Measurements from ENCODE around the gene MYO1G.

The MYO1G gene

GRCh38 chr7:44974549-44974948 lies 4.3 kb downstream of the MYO1G start:
- H3K27me3 ChIP-seq (ENCODE audit: control insufficient read depth, insufficient read depth, low read length) = no peaks in the 10 kb centered on the region
- H3K9ac ChIP-seq (ENCODE audit: low read length) = no peak overlapping the region
- H3K27ac ChIP-seq (ENCODE audit: low read depth, low read length) = no peak overlapping the region
- no peak overlapping the region for H3K4me3 ChIP-seq (ENCODE audit: low read length)
- H3K36me3 ChIP-seq (ENCODE audit: control insufficient read depth, insufficient read depth, low read length) = no peaks in the 10 kb centered on the region
- no peaks in the 10 kb centered on the region for H3K4me1 ChIP-seq (ENCODE audit: control insufficient read depth, insufficient read depth, low read length)

- H3K27ac ChIP-seq (ENCODE audit: low read depth, low read length) = no peak overlapping the region
- H3K36me3 ChIP-seq (ENCODE audit: control insufficient read depth, insufficient read depth, low read length) = no peaks in the 10 kb centered on the region
- no peak overlapping the region for H3K9ac ChIP-seq (ENCODE audit: low read length)
- no peaks in the 10 kb centered on the region for H3K27me3 ChIP-seq (ENCODE audit: control insufficient read depth, insufficient read depth, low read length)
- H3K4me1 ChIP-seq (ENCODE audit: control insufficient read depth, insufficient read depth, low read length) = no peaks in the 10 kb centered on the region
- no peak overlapping the region for H3K4me3 ChIP-seq (ENCODE audit: low read length)
Observed at GRCh38 chr7:44973610-44974401, 5.0 kb downstream of the MYO1G start.

DNA sequence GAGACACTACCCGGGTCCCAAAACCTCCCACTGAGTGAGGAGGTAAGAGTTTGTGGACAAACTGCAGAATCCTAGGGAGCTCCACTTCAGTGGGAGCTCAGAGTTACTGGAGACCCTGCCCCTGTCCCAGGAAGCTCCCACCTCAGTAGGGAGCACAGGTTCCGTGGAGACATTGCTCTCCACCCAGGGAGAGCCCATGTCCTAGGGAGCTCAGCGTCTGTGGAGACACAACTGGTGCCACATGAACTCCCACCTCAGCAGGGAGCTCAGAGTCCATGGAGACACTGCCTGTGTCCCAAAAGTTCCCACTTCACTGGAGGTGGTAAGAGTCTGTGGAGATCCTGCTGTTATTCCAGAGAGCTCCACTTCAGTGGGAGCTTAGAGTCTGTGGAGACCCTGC lies 6.3 kb downstream of the MYO1G start:
- Histone ChIP-seq H3K4me3 (ENCODE audit: low read length) (no peak overlapping the region), H3K4me1 (ENCODE audit: control insufficient read depth, insufficient read depth, low read length) (no peaks in the 10 kb centered on the region), H3K36me3 (ENCODE audit: control insufficient read depth, insufficient read depth, low read length) (no peaks in the 10 kb centered on the region), H3K27ac (ENCODE audit: low read depth, low read length) (no peak overlapping the region), H3K27me3 (ENCODE audit: control insufficient read depth, insufficient read depth, low read length) (no peaks in the 10 kb centered on the region), H3K9ac (ENCODE audit: low read length) (no peak overlapping the region)

DNA sequence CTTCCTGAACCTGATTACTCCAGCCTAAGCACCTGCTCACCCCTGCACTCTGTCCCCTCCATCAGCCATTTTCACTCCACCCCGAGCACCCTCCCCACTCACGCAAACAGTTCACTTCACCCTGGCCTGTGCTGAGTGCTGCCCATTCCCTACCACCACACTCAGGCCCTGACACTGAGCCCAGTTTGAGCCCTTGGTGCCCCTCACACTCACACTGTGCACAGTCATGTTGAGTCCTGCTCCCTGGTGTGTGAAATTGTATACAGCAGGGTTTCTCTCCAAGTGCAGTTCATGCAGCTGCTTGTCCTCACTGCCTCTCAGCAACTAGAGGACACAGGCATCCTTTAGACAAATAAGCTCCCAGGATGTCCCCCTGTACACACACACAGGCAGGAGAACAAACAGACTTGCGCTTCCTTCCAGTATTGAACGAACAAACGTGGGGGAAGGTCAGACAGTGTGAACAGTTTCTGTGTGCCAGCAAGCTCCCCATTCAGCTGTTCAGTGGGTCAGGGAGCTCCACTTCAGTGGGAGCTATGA lies 6.8 kb downstream of the MYO1G start:
- Histone ChIP-seq H3K4me3 (ENCODE audit: low read length) (no peak overlapping the region), H3K36me3 (ENCODE audit: control insufficient read depth, insufficient read depth, low read length) (no peaks in the 10 kb centered on the region), H3K4me1 (ENCODE audit: control insufficient read depth, insufficient read depth, low read length) (no peaks in the 10 kb centered on the region), H3K27ac (ENCODE audit: low read depth, low read length) (no peak overlapping the region), H3K9ac (ENCODE audit: low read length) (no peak overlapping the region), H3K27me3 (ENCODE audit: control insufficient read depth, insufficient read depth, low read length) (no peaks in the 10 kb centered on the region)

- H3K9ac ChIP-seq (ENCODE audit: low read length) = no peak overlapping the region
- no peaks in the 10 kb centered on the region for H3K36me3 ChIP-seq (ENCODE audit: control insufficient read depth, insufficient read depth, low read length)
- H3K27me3 ChIP-seq (ENCODE audit: control insufficient read depth, insufficient read depth, low read length) = peaks cover 2% of the 10 kb centered on the region
- H3K27ac ChIP-seq (ENCODE audit: low read depth, low read length) = no peak overlapping the region
- no peak overlapping the region for H3K4me3 ChIP-seq (ENCODE audit: low read length)
- H3K4me1 ChIP-seq (ENCODE audit: control insufficient read depth, insufficient read depth, low read length) = no peaks in the 10 kb centered on the region
Observed at GRCh38 chr7:44971188-44971901, 7.5 kb downstream of the MYO1G start.

DNA sequence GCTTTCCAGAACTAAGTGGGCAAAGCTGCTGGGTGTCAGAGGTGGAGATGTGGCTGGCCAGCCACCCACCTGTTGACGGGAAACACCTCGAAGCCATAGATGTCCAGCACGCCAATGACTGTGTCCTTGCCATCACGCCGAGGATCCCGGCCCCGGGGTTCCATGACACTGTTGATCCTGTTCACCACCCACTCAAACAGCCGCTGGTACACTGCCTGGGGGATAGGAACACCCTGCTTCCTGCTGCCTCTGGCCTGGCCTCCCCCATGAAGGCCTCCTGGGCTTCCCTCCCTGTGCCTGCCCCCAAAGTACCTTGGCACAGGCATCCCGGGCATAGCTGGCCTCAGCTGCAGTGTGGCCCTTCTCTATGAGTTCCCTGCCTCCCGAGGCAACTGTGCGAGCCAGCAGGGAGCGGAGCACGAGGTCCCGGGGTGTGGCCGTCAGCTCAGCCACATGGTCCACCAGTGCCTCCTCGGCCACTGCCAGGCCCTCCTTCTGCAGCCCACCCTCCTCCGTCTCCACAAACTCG lies 8.2 kb downstream of the MYO1G start:
- H3K27ac ChIP-seq (ENCODE audit: low read depth, low read length) = no peak overlapping the region
- no peaks in the 10 kb centered on the region for H3K36me3 ChIP-seq (ENCODE audit: control insufficient read depth, insufficient read depth, low read length)
- no peak overlapping the region for H3K9ac ChIP-seq (ENCODE audit: low read length)
- H3K4me1 ChIP-seq (ENCODE audit: control insufficient read depth, insufficient read depth, low read length) = no peaks in the 10 kb centered on the region
- H3K4me3 ChIP-seq (ENCODE audit: low read length) = no peak overlapping the region
- peaks cover 2% of the 10 kb centered on the region for H3K27me3 ChIP-seq (ENCODE audit: control insufficient read depth, insufficient read depth, low read length)

GRCh38 chr7:44969701-44970522 lies 8.9 kb downstream of the MYO1G start:
- Histone ChIP-seq H3K9ac (ENCODE audit: low read length) (no peak overlapping the region), H3K4me1 (ENCODE audit: control insufficient read depth, insufficient read depth, low read length) (no peaks in the 10 kb centered on the region), H3K27me3 (ENCODE audit: control insufficient read depth, insufficient read depth, low read length) (peaks cover 2% of the 10 kb centered on the region), H3K36me3 (ENCODE audit: control insufficient read depth, insufficient read depth, low read length) (no peaks in the 10 kb centered on the region), H3K27ac (ENCODE audit: low read depth, low read length) (no peak overlapping the region), H3K4me3 (ENCODE audit: low read length) (no peak overlapping the region)

GRCh38 chr7:44969049-44969700 lies 9.6 kb downstream of the MYO1G start:
- no peaks in the 10 kb centered on the region for H3K36me3 ChIP-seq (ENCODE audit: control insufficient read depth, insufficient read depth, low read length)
- H3K4me1 ChIP-seq (ENCODE audit: control insufficient read depth, insufficient read depth, low read length) = no peaks in the 10 kb centered on the region
- no peak overlapping the region for H3K9ac ChIP-seq (ENCODE audit: low read length)
- no peak overlapping the region for H3K27ac ChIP-seq (ENCODE audit: low read depth, low read length)
- peaks cover 2% of the 10 kb centered on the region for H3K27me3 ChIP-seq (ENCODE audit: control insufficient read depth, insufficient read depth, low read length)
- no peak overlapping the region for H3K4me3 ChIP-seq (ENCODE audit: low read length)

DNA sequence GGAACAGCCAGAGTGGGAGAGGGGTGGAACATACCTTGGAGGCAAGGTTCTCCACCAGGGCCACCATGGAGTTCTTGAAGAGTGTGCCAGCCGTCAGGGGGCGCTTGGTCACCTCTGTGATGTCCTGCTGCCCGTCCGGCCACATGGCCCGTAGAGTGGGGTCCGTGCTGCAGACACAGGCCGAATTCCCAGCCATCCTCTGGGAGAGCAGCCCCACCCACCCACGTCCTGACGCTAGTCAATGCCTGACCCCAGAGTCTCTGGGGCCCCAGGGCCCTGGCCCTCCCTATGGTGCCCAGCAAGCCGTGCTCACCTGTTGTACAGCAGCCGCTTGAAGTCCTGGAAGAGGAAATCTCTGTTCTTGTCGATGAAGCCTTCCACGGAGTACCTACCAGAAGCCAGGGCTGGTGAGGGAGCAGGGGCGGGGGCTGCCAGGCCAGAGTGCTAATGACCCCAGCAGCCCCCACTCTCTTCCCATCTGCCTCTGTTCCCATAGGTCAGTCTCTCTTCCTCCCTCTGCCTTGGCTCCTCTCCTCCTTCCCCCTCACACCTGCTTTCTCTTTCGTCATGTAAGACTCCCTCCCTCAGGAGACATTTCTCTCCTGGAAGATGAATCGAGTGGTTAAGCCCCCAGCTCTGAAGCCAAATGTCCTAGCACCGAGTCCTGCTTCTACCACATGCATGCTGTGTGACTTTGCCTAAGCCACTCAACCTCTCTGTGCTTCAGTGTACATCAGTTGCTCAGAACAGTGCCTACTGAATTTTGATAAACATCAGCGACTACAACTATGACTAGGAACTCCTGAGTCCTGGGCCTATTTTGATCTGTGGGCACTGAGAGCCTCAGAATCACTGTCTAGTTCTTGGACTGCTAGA lies 11.0 kb downstream of the MYO1G start:
- Histone ChIP-seq H3K27ac (ENCODE audit: low read depth, low read length) (no peak overlapping the region), H3K4me3 (ENCODE audit: low read length) (no peak overlapping the region), H3K9ac (ENCODE audit: low read length) (no peak overlapping the region), H3K4me1 (ENCODE audit: control insufficient read depth, insufficient read depth, low read length) (no peaks in the 10 kb centered on the region), H3K36me3 (ENCODE audit: control insufficient read depth, insufficient read depth, low read length) (no peaks in the 10 kb centered on the region), H3K27me3 (ENCODE audit: control insufficient read depth, insufficient read depth, low read length) (peaks cover 2% of the 10 kb centered on the region)

- Histone ChIP-seq H3K4me3 (ENCODE audit: low read length) (no peak overlapping the region), H3K36me3 (ENCODE audit: control insufficient read depth, insufficient read depth, low read length) (no peaks in the 10 kb centered on the region), H3K27ac (ENCODE audit: low read depth, low read length) (no peak overlapping the region), H3K4me1 (ENCODE audit: control insufficient read depth, insufficient read depth, low read length) (no peaks in the 10 kb centered on the region), H3K9ac (ENCODE audit: low read length) (no peak overlapping the region), H3K27me3 (ENCODE audit: control insufficient read depth, insufficient read depth, low read length) (peaks cover 4% of the 10 kb centered on the region)
Observed at GRCh38 chr7:44966731-44967538, 11.9 kb downstream of the MYO1G start.
